ENCODE results near the gene SPEG.
A peak's percentile ranks its signal among the peaks of the same experiment; 100 is the strongest.

SPEG gene

GRCh38 chr2:219444566-219445091, 10.0 kb downstream of the SPEG start:
- no peak for DNase-seq

GRCh38 chr2:219445220-219445640, 10.6 kb downstream of the SPEG start:
- no peak for DNase-seq

GRCh38 chr2:219446101-219446504, 11.5 kb downstream of the SPEG start:
- peak; percentile 67 for DNase-seq

DNA sequence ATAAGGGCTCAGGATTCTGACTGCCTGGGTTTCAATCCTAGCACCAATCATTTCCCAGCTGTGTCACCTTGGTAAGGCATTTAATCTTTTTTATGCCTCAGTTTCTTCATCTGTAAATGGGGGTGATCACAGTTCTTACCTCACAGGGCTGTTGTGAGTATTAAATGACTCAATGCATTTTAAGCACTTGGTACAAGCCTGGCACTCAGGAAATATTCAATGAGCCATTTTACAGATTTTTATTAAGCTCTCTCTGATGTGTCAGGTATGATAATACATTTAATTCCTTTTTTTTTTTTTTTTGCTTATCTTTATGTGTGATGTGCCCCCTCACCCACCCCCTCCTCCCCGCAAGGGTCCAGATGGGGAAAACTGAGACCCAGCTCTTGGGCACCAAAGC, 12.0 kb downstream of the SPEG start:
- DNase-seq = no peak

- DNase-seq = no peak
Measured at GRCh38 chr2:219447242-219448098, 12.8 kb downstream of the SPEG start.

- DNase-seq = no peak
Measured at GRCh38 chr2:219448099-219448775, 13.6 kb downstream of the SPEG start.

DNA sequence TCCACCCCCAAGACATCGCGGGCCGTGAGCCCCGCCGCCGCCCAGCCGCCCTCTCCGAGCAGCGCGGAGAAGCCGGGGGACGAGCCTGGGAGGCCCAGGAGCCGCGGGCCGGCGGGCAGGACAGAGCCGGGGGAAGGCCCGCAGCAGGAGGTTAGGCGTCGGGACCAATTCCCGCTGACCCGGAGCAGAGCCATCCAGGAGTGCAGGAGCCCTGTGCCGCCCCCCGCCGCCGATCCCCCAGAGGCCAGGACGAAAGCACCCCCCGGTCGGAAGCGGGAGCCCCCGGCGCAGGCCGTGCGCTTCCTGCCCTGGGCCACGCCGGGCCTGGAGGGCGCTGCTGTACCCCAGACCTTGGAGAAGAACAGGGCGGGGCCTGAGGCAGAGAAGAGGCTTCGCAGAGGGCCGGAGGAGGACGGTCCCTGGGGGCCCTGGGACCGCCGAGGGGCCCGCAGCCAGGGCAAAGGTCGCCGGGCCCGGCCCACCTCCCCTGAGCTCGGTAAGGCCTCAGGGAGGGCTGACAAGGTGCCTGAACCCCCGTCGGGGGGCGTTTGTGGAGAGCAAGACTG, 14.2 kb downstream of the SPEG start:
- no peak for DNase-seq

DNA sequence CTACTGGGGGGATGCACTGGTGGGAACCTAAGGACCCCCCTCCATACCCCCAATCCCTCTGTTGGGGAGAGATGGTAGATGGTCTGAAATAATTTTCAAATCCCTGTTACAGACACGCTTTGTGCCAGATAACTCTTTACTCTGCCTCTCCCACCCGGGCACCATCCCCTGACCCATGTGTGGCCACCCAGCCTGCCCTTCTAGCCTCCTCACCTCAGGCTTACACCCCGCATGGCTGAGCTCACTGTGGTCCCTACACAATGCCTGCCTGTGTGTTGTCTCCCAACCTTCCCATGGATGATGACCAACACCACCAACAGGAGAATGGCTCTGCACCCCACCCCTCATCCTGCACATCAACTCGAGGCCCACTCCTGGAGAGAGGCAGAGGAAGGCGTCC, 15.0 kb downstream of the SPEG start:
- DNase-seq = no peak

DNA sequence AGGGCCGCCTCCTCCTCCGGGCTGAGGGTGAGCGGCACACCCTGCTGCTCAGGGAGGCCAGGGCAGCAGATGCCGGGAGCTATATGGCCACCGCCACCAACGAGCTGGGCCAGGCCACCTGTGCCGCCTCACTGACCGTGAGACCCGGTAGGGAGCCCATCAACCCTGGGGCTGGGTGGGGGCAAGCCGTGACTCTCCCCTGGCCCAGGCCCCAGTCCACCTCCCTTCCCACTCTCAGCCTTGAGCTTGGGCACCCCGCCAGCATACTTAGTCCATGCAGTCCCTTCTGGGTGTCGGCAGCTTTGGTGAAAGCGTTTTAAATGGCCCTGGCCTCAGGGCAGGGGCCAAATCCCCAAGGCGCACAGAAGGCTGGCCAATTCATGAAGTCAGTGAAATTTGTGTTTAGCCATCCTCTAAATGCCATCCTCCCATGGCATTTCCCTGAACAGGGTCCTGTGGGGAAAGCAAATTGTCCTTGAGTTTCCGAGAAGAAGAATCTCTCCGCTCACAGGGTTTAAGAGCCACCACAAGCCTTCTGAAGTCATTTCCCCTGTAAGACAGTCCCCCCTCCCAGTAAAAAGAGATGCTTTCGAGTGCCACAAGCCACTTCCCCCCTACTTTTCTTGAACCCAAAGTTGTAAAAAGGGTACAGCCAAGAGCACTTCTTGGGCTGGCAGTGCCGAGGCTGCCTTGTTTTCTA, 17.2 kb downstream of the SPEG start:
- DNase-seq = peak; percentile 60

GRCh38 chr2:219452361-219453317, 18.0 kb downstream of the SPEG start:
- peak; percentile 77 for DNase-seq

- peak; percentile 79 for DNase-seq
Measured at GRCh38 chr2:219453671-219454590, 19.3 kb downstream of the SPEG start.

GRCh38 chr2:219455581-219455980, 20.9 kb downstream of the SPEG start:
- DNase-seq = no peak

DNA sequence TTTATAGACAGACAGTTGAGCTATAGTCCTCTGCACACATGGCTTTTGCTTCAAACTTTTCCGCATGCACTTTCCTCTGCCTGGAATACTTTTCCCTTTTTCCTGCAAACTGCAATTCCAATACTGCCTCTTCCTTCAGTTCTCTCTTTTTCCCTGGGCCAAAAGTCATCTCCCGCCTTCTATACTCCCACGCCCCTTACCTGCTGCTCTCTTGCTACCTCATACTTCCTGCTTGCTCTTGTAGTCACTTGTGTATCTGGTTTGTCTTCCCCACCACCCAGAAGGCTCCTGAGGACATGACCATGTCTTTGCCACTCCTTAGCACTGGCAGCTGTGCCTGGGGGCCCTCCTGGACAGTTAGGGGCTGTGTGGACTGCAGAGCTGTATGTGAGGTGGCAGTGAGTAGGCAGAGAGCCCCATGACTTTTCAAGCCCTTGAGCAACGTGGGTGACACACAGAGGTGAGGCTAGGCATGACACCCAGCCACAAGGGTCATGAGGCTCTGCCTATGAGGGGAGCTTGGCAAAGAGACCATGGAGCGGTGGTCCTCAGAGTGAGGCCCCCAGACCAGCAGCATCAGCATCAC, 23.2 kb downstream of the SPEG start:
- DNase-seq = no peak

DNA sequence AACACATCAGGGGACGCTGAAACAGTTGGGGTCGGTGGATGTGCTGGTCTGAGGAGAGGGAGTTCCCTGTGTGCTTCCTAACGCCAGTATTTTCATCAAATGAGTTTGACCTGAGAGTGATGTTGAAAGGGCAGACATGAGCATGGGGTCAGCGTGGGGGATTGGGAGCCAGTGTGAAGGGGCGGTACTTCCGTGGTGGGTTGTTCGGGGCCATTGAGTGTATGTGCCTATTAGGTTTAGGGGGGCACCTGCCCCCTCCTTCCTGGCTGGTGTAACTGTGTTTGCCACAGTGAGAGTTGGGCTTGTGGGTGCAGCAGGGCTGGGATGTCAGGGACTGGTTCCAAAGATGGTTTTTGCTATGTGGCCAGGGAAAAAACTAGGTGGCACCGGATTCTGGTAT, 24.4 kb downstream of the SPEG start:
- no peak for DNase-seq

DNA sequence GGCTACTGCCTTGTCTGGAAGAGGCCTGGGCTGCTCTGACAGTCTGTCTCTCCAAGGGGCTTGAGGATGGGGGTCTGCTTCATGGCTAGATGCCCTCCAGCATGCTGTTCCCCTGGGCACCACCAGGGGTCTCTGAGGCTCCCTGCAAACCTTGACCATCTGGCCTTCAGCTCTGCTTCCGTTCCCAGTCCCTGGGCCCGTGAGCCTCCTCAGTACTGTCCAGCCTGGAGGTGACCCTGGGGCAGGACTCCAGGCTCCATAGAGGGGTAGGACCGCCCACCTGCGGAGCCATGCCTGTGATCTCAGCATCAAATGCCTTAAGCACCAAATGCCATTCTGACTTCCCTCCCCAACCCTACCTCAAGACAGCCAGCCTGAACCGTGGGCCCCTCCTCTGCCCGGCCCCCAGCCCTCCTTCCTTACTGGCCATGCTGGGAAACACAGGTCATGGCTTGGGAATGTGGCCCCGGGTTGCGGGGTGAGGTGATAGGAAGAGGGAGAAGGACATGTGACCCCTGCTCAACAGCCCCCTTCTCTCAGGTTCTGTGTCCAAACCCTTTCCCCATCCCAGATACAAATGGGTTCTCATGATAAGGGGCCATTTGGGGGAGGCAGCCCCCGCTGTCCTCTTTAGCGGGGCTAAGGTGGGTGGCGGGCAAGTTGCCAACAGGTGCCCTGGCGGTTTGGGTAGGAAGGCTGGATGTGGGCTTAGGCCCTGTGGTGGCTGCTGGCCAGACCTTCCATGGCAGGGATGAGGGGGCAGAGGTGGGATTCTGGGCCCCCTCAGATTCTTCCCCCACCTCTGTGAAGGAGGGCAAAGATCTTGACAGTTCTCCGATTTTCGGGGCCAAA, 25.0 kb downstream of the SPEG start:
- peak; percentile 69 for DNase-seq

GRCh38 chr2:219460424-219460926, 25.8 kb downstream of the SPEG start:
- DNase-seq = peak; percentile 85

DNA sequence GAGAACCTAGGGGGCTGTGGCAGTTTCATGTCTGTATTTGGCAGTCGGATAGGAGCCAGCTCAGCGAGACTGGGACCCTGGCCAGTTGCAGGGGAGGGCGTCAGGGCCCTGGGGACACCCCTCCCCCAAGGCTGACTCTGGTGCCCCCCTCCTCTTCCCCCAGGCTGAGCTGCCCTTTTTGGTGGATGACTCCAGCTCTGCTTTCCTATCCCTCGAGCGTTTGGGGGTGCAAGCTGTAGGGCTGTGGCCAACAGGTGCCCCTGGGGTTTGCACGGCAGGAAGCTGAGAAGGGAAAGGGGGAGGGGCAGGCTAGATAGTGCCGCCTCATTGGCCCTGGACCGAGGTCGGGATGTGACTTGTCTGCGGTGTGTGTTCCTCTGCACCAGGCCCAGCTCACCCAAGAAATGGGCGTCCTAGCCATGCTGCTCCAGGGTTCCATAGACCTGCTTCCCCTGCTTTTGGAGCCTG, 26.4 kb downstream of the SPEG start:
- DNase-seq = no peak

DNA sequence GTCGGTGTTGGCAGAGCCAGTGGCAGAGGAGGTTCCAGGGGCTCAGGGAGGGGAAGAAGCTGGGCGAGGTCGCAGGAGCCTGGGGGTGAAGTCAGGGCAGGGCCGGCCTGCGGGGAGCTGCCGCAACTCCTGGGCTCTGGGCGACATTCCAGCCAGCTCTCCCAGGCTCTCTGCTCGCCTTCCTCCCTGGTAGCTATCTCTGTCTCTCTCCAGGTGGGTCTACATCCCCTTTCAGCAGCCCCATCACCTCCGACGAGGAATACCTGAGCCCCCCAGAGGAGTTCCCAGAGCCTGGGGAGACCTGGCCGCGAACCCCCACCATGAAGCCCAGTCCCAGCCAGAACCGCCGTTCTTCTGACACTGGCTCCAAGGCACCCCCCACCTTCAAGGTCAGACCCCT, 27.0 kb downstream of the SPEG start:
- no peak for DNase-seq

DNA sequence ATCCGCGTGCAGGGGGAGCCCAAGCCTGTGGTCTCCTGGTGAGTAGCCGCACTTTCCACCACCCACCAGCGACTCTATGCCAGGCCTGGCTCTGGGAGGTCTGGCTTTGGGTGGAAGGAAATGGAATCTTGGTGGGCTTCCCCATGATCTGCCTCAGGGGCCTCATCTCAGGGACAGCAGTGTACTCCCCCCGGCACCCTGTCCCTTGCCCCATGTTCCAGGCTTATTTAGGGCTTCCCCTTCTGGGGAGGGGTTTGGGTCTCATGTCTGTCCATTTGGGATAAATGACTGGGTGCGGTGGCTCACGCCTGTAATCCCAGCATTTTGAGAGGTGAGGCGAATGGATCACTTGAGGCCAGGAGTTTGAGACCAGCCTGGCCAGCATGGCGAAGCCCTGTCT, 27.7 kb downstream of the SPEG start:
- no peak for DNase-seq

All from femur (tissue), 1 donor.